Gastrocnemius medialis (tissue), 4 donors: ENCODE measurements around the gene BBS4.

ENCODE experiments used
- POLR2A ChIP-seq, 2 donors: fragments of 450-650 bp; IDR thresholded peaks; one replicate each; pipeline ENCODE4 v1.6.1; 2017; ENCODE audit warnings: antibody characterized with exemption in 2 of 2, mild to moderate bottlenecking in 2 of 2, moderate library complexity in 2 of 2
- TF ChIP-seq, protein P1 (sequence below), 5 experiments: fragments of 450-650 bp in 3 of 5; fragments of 200-600 bp in 2 of 5; sonication (generic) in 2 of 5; IDR thresholded peaks in 4 of 5; conservative IDR thresholded peaks in 1 of 5; 1 replicate in 4 of 5; 2 replicates in 1 of 5; pipeline ENCODE4 v1.5.1; 2016 to 2019; ENCODE audit warnings: antibody characterized with exemption in 5 of 5, mild to moderate bottlenecking in 3 of 5, moderate library complexity in 3 of 5

DNA sequence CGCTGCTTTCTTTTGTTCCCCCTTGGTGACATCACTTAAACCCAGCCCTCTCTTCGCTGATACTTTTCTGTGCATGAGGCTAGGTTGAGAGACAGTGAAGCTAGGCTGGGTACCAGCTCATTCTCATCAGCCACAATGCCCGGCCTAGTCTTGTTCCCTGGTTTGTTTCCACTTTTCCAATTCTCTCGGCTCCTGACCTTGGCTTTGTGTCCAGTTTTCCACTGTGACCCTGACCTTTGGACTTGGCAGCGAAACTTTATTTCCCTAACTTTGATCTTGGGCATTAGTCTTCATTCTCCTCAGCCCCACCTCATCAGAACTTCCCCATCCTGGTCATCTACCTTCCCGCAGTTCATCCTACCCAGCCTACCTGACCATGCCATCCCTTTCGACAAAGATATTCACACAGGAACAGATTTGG lies 98.5 kb downstream of the BBS4 start:
- TF ChIP-seq, protein P1, sequence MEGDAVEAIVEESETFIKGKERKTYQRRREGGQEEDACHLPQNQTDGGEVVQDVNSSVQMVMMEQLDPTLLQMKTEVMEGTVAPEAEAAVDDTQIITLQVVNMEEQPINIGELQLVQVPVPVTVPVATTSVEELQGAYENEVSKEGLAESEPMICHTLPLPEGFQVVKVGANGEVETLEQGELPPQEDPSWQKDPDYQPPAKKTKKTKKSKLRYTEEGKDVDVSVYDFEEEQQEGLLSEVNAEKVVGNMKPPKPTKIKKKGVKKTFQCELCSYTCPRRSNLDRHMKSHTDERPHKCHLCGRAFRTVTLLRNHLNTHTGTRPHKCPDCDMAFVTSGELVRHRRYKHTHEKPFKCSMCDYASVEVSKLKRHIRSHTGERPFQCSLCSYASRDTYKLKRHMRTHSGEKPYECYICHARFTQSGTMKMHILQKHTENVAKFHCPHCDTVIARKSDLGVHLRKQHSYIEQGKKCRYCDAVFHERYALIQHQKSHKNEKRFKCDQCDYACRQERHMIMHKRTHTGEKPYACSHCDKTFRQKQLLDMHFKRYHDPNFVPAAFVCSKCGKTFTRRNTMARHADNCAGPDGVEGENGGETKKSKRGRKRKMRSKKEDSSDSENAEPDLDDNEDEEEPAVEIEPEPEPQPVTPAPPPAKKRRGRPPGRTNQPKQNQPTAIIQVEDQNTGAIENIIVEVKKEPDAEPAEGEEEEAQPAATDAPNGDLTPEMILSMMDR (IDR thresholded peaks at IDR 0.05 in 4 of 5, conservative IDR thresholded peaks at IDR 0.05 in 1 of 5): peak in 1 of 5 experiments; percentile 3
- no peak for TF ChIP-seq POLR2A (IDR thresholded peaks at IDR 0.05)
